GM18511 (cell line): Measurements from ENCODE around the gene CENPP.

ENCODE experiments used
- ATAC-seq: cut with Tn5 transposase; IDR thresholded peaks from one replicate; pipeline ENCODE4 v1.9.1; 2021; ENCODE audit warnings: mild to moderate bottlenecking, moderate library complexity; ENCODE audit not compliant: unreplicated experiment

Gene CENPP

DNA sequence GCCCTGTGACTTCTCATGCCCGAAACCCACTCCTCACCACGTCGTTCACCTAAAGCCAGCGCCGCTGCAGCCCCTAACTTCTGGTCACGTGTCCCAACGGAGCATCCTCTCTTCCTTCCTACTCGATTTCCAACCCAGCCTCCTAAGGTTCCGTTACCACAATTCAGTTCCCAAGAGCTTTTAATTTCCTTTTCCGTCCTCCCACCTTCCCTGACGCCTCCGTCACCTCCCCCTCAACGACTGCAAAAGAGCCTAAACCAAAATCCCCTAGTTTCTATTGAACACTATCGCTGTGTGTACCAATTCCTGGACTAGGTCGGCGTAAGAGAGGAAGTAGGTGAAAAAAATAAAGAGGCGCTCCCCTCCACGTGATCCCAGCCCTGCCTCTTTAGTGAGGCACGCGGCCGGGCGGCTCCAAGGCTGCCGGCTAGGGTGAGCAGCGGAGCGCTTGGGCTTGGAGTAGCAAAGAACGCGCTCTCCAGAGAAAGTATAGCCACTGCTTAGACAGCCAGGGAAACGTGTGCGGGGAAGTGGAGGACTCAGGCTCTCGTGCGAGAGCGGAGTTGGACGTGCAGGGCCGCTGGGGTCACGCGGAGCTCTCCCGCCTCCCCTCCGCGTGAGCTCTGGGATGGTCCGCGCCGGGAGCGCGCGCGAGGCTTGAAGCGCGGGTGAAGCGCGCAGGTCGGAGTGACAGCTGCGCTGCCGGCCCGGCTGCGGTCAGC lies at the start of gene CENPP, which contains the start of gene NOL8:
Gene CENPP, plus strand, starts transcription at position 685 of the 722 bp plus-strand sequence.
Gene NOL8, minus strand, starts transcription at position 82 of the 722 bp plus-strand sequence. CDS start 1,189 bp downstream, outside the sequence.
- peak; percentile 98 for ATAC-seq

DNA sequence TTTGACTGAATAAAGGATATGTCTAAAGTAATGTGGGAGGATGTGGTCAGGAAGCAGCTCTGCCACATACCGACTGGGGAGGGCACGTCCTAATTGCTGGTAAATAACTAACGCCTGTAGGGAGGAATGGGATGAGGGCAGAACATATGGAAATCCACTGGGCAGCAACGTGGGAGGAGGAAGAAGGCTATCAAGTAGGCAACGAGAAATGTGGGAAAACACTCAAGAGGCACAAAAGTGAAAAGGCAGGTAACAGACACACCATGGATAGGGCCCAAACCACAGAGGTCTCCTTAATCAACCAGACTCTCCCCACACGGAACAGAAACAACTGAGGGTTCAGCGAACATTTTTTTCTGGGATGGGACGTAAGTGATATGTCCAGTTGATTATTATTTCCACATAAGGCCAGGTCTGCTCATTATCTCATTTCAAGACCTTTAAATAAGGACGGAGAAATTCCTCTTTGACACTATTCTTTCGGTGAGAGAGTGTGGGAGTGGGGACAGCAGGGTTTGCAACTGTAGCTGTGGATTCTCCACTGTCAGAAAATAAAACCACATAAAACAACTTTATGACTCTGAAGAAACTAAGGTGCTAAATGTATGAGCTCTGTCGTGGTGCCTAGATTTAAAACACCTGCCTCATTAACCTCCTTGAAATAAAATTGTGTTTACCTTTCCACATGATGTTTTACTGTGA lies 49.3 kb upstream of the CENPP start:
- ATAC-seq = no peak

DNA sequence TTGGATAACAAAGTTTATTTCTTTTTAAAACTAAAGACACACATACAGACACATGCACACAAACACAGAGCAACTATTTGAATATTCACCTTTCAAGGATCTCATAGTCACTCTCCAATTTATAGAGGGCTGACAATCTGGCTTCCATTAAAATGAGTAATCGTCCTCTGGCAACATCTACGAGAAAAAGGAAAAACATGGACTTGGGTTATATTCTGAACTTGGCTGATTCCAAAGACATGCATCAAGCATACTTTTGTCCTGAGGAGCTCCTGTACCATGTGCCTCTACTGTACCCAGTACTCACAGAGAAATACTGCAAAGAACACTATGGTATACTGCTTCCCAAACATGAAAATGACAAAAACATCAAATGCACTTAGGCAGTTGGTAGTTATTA lies 47.6 kb upstream of the CENPP start:
- no peak for ATAC-seq

DNA sequence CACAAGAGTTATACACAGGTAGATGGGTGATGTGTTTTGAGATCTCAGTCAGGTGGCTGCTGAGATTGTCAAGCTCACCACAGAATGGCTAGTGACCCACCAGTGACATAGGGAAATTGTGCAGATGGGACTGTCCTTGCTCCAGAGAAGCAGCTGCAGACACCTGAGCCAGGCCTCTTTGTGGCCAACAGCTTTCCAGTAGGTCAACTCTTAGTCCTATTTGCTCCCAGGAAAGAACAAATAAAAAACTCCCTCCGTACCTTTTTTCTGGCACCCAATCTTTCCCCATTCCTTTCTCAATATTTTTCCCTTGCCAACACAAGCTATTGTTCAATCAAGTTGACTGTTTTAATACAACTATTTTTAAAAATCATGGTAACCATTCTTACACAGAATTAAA lies 46.5 kb upstream of the CENPP start:
- no peak for ATAC-seq

DNA sequence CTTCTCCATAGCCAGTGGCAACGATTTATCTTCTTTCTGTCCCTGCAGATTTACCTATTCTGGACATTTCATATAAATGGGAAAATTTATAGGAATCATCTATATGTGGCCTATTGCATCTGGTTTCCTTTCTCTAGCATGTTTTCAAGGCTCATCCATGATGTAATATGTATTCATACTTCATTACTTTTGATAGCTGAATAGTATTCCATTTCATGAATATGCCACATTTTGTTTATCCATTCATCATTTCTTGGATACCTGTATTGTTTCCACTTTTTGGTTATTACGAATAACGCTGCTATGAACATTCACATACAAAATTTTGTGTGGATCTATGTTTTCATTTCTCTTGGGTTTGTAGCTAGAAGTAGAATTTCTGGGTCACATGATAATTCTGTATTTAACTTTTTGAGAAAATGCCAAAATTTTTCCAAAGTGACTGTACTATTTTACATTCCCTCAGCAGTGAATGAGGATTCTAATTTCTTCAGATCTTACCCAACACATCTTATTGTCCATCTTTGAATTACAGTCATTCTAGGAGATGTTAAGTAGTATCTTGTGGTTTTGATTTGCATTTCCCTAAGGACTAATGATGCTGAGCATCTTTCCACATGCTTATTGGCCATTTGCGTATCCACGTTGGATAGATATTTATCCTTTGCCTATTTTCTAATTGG lies 35.9 kb upstream of the CENPP start:
- ATAC-seq = no peak

- no peak for ATAC-seq
These were observed 34.8 kb upstream of the CENPP start for GRCh38 chr9:92290785-92291429.

DNA sequence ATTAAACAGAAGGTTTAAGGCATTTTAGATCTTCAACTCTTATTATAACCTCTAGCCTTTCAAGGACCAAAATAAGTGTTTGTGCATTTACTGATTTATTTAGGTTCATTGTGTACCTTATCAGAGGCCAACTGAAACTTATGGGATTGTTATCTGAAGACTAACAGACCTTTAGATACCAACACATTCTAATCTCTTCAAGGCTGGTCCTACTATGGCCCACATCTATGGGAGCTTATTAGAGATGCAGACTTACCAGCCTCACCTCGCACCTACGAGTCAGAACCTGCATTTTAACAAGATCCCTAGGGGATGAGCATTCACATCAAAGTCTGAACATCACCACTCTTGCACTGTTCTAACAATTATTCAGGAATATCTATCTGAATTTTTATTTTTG lies 34.2 kb upstream of the CENPP start:
- ATAC-seq = no peak

DNA sequence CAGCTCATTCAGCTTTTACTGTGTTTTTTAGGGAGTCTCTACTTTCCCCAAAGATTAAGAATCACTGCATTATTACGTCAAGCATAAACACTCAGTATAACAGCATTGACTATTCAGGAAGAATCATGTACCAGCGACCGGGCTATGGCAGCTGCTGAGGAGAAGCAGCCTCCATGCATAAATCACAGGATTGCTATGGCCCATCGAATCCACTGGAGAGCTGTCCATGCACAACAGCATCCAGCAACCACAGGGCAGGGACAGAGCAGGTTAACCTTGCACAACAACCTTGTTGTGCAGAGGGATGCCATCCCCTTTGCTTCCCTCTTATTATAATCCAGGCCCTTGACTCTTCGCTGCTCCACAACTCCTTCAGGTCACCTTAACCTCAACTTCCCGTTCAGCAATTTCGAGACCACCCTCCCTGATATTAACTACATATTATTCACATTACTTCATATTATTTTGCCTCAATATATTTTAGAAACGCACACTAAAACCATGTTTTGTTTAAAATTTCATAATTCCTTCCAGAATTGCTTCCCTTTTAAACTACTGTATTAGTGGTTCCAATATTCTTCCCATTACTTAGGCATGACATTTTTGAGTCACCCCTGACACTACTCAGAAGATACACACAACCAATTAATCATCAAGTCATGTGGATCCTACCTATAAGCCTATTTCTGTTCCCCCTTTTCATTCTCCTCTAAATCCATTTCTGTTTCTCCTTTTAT lies 33.2 kb upstream of the CENPP start:
- ATAC-seq = no peak

DNA sequence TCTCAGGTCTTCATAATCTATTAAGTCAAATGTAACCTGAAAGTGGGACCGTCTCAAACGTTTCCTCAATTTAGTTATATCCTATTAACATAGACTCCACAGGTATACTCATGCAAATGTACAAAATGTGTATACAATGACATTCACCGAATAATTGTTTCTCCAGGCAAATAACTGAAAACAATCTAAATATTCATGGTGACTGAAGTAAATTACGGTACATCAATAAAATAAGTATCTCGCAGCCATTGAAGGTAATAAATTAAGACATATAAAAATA lies 32.7 kb upstream of the CENPP start:
- no peak for ATAC-seq

- ATAC-seq = peak; percentile 99
These were observed 32.1 kb upstream of the CENPP start, which contains the start of gene IARS1 for GRCh38 chr9:92293452-92294296. TSS of gene IARS1 (minus strand) at chr9:92293697. CDS start at chr9:92289419, 4,278 bp downstream.

- ATAC-seq = no peak
These were observed 31.5 kb upstream of the CENPP start for GRCh38 chr9:92294297-92294676.

DNA sequence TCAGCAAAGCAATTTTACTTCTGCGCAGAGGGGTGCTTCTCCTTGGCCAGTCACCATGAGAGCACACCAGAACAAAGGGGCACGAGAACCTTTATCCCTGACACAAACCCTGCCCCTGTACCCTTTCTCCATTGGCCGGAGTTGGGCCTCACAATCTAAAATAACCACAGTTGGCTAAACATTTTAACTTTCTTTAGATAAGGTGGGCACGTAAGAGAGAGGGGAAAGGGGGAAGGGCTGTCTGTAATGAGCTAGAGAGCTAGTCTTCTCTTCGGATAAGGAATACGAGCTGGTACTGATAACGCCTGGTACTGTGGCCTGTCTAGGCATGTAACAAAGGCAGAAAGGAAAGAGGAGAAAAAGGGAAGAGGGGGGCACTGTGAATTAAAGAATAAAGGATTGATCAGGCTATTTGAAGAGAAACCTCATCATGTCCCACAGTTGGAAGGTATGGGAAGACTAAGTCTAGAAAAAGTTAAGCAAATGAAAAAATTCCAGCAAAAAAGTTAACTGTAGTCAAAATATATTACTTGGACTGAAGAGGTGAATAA lies 30.4 kb upstream of the CENPP start:
- ATAC-seq = no peak

DNA sequence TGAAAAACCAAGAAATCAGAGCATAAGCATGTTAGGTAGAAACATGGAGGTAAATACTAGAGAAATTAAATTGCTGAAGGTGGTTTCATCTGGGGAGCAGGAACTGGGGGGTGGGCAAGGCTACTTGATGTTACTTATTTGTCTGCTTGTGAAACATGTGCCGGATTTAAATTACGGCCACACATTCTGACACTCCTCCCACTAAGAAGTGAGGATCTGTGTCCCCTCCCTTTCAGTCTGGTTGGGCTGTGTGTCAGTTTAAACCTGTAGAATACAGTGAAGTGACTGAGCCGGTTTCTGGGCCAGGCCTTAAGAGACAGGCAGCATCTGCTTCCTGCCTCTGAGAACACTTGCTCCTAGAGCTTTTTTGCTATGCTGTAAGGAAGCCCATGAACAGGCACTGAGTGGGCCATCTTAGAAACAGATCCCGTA lies 29.9 kb upstream of the CENPP start:
- no peak for ATAC-seq

- no peak for ATAC-seq
These were observed 28.1 kb upstream of the CENPP start for GRCh38 chr9:92297611-92298010.

DNA sequence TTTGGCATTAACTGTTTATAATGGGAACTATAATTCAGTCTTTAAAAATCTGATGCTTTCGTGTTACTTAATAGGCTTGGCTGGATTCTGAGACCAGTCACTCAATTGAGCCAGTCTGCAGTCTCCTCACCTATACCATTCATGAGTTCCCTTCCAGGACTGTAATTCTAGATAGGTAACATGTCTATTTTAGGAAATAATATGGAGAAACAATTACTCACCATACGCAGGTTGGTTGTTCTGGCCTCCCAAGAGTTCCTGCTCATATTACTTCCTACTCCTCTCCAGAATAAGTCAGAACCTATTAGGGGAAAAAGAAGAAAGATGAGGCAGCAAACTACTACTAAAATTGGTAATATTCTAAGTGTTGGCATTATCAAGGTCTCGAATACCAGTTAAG lies 27.7 kb upstream of the CENPP start:
- ATAC-seq = no peak

- ATAC-seq = no peak
These were observed 26.6 kb upstream of the CENPP start for GRCh38 chr9:92299116-92299515.

DNA sequence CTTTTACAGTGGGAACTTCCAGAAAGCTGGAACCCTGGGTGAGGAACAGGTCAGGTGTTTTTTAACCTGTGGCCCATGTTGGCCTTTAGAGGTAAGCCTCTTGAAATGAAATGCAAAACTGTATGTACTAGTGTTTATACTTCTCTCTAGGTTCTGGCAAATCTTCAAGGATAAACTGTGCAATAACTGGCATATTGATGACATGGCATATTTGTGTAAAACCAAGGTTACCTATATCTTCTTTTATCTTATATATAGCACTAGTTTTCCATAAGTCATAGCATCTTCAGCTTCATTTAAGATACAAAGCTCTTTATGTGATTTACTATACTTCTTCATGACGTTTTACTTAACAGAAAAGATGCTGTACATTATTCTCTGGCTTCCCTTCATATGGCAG lies 24.8 kb upstream of the CENPP start:
- no peak for ATAC-seq

DNA sequence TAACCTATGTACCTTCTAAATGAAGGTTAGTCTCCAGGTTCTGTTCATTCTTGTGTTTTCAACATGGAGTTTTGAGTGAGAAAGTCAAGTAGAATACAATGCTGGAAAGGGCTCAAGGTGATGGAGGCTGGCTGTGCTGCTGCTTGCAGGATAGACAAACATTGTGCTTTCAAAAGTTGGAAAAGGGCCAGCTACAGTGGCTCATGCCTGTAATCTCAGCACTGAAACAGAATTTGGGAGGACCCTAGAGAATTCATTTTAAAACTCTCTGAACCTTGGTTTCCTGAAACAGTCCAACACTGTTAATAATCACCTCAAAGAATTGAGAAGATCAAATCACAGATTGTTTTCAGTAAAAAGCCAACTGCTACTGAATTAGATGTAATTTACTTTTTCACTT lies 16.9 kb upstream of the CENPP start:
- ATAC-seq = peak; percentile 51

DNA sequence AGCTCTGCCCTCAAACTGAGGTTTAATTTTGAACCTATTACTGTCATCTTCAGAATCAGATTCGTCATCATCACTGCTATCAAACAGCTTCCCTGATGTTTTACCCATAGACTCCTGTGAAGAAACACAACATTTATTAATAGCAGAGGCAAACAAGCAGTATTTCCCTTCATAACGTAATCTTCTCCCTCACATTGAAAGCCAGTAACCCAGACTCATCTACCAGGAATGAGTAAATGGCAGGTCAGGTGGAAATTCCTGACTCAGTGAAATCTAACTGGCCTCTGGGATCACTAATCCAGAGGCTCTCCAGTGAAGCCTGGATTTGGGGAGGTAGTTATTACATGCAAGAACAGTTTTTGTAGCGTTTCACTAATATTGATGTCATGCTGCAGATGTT lies 15.2 kb upstream of the CENPP start:
- no peak for ATAC-seq
